ENCODE results near the gene MRPL42.

DNA sequence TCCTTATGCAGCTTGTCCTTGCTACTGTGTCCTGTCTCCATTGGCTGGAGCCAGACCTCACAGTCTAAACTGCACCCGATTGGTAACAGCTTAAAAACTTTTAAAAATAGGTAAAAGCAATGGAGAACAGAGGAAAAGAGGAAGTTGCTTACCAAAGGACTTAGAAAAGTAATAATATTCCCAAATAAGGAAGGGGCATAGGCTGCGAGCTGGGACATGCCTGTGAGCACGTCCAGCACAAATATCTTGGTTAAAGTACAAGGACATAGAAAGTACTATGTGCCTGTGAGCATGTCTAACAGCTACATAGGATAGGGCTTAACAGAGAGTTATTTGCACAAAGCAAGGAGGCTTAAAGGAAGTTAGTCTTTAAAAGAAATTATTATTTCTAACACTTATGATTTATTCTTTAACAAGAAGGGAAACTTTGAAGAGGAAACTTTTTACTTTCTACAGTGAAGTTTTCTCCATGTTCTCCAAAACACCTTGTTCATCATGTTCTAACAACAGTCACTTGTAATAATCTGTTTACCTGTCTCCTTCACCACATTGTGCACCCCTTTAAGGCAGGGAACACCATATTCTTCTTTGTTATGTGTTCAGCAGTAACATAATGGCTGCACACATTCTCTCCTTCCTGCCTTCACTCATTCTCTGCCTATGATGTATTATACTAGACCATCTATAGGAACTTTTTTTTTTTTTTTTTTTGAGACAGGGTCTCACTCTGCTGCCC is 15.7 kb upstream of the MRPL42 start:
- TF ChIP-seq, protein P1, sequence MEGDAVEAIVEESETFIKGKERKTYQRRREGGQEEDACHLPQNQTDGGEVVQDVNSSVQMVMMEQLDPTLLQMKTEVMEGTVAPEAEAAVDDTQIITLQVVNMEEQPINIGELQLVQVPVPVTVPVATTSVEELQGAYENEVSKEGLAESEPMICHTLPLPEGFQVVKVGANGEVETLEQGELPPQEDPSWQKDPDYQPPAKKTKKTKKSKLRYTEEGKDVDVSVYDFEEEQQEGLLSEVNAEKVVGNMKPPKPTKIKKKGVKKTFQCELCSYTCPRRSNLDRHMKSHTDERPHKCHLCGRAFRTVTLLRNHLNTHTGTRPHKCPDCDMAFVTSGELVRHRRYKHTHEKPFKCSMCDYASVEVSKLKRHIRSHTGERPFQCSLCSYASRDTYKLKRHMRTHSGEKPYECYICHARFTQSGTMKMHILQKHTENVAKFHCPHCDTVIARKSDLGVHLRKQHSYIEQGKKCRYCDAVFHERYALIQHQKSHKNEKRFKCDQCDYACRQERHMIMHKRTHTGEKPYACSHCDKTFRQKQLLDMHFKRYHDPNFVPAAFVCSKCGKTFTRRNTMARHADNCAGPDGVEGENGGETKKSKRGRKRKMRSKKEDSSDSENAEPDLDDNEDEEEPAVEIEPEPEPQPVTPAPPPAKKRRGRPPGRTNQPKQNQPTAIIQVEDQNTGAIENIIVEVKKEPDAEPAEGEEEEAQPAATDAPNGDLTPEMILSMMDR (conservative IDR thresholded peaks at IDR 0.05 in 1 of 2, IDR thresholded peaks at IDR 0.05 in 1 of 2; ENCODE audit: low read depth in 1 of 2, low read length in 2 of 2): no peak
- no peak for TF ChIP-seq EZH2 (IDR thresholded peaks at IDR 0.05; ENCODE audit: low read length, missing control alignments)

All from fibroblast of lung (primary cell).